SH-SY5Y (cell line): Measurements from ENCODE around the gene ANKRD37.

Experiments
- GATA2 ChIP-seq: IDR thresholded peaks from 2 replicates; pipeline ENCODE4 v1.6.1; 2011; ENCODE audit warnings: mild to moderate bottlenecking, low read depth, low read length
- GATA3 ChIP-seq: IDR thresholded peaks from 2 replicates; pipeline ENCODE4 v1.6.1; 2011; ENCODE audit warnings: low read depth, mild to moderate bottlenecking, low read length, moderate library complexity

GRCh38 chr4:185382754-185383153 is 13.9 kb upstream of the ANKRD37 start:
- TF ChIP-seq GATA2 (no peak), GATA3 (no peak)
